ENCODE results near the gene CCT5.
"Not testable (repeated sequence)": the region's sequence is repeated elsewhere in the genome, so short reads cannot be mapped to it uniquely, and the experiment has no call there.

CCT5 gene

DNA sequence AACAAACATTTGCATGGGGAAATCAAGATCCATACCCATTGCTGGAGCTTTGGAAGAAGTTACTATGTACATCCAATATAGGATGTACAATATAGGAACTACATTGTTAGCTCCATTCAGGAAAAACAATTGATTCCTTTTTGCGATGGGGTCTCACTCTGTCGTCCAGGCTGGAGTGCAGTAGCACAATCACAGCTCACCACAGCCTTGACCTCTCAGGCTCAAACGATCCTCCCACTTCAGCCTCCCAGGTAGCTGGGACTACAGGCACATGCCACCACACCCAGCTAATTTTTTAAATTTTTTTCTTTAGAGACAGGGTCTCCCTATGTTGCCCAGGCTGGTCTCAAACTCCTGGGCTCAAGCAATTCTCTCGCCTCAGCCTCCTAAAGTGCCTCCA, 2.9 kb upstream of the CCT5 start:
- not testable (repeated sequence) for DNase-seq

DNA sequence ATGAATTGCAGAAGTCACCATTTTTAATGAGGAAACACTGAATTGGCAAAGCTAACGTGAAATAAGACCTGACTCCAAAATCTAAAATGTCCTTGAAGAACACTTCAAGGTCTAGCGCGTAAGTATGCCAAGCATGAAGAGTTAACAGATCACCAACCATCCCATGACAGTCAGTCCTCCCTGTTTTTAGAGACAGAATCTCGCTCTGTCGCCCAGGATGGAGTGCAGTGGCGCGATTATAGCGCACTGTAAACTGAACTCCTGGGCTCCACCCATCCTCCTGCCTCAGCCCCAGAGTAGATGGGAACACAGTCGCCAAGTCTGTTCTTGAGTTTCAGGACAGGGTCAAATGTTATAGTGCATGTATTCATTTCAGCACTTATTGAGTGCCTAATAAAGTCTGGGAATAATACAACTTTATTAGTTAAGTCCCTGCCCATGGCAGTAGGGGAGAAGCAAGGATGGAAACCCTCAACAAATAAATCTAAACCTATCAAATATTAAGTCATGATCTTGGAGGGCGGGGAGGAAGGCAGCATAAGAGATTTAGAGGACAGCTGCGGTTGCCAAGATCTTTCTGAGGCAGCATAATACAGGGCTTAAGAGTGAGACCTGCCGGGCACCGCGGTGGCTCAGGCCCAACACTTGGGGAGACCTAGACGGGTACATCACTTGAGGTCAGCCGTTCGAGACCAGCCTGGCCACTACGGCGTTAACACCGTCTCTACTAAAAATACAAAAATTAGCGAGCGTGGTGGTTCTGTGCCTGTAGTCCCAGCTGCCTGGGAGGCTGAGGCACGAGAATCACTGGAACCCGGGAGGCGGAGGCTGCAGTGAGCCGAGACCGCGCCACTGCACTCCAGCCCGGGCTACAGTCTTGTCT, 1.5 kb upstream of the CCT5 start:
- DNase-seq: no peak

DNA sequence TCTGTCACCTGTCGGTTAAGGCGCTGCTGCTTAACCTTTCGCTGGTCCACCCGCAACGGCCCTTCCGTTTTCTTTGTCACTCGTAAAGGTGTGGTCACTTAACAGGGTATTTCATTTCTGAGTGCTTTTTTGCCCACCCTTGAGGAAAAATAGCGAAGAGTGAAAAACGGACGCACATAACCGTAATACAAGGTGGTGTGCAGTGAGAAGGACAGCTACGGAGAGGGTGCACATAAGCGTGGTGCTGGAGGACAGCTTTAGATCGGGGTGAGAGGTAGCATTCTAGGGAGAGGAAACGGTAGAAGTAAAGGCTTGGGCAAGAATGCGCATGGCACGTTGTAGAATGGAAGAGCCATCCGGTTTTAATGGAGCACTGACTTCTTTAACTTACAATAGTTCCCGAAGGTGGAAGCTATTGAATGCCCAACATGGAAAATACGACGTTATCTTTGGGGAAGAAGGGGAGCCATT, 761 bp downstream of the CCT5 start:
- DNase-seq: no peak

DNA sequence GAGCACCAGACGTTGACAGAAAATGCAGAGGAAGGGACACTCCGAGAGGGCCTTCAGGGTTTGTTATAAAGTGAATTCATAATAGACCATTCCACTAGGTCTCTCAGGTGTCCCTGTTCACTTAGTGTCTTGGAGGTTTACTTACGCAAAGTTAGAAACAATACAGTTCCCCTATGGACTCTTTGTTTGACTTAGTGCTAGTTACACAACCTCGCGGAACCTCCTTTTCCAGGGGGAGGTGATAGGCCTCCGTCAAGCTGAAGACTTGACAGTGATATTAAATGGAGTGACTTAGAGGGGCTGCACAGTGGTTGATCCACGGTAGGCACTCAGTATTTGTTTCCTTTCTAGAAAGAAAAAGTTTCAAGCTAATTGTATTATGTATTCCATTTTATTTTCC, 1.3 kb downstream of the CCT5 start:
- DNase-seq: no peak

DNA sequence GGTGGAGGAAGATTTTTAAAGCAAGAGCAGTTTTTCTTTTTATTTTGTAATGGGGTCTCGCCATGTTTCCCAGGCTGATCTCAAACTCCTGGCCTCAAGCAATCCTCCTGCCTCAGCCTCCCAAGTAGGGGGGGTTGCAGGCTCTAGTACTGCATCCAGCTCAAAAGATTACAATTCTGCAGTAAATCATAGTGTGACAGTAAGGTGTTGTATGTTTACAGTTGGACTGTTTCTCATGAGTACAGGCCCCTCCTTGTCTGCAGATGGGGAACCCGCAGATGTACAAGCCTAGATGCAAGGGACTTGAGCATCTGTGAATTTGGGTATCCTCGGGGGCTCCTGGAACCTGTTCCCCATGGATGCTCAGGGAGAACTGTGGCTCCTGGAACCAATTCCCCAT, 3.3 kb downstream of the CCT5 start:
- no peak for DNase-seq

DNA sequence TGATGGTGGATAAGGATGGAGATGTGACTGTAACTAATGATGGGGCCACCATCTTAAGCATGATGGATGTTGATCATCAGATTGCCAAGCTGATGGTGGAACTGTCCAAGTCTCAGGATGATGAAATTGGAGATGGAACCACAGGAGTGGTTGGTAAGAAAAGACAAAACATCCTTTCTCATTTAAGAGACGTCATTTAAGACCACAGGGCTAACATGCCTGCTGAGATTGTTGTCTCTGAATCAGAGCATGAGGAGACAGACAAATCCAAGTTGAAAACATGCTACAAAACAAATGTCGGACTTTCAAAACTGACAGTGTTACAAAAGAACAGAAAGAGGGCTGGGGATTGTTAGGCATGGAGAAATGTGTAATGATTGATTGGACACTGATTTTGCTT, 4.6 kb downstream of the CCT5 start:
- DNase-seq: no peak

DNA sequence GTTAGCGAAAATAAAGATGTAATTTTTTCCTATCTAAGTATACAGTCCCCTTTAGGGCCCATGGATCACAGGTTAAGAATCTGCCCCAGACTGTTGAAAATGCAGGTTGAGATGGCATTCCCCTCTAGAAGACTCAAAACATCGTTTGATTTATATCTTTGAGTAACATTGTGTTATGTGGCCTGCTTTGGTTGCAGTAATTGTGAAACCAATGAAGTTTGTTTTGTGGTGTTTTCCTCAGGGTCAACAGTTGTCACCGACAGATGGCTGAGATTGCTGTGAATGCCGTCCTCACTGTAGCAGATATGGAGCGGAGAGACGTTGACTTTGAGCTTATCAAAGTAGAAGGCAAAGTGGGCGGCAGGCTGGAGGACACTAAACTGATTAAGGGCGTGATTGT, 7.8 kb downstream of the CCT5 start:
- DNase-seq: no peak

DNA sequence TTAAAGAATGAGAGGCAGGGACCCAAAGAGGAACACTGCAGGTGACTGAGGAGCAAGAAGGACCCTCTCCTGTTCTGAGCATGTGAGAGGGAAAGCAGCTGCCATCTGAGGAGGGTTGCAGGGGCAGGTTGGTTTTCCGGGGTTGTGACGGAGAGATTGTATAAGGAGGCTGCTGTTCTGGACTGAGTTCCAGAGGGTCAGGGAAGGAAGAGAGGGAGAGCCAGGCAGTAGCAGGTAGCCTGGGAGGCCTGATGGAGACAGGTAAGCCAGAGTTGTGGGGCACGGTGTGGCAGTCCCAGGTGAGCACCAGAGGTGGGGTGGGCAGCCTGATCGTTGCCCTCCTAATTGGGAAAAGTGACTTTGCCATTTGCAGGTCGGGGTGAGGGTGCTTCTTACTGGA, 9.8 kb downstream of the CCT5 start:
- no peak for DNase-seq

DNA sequence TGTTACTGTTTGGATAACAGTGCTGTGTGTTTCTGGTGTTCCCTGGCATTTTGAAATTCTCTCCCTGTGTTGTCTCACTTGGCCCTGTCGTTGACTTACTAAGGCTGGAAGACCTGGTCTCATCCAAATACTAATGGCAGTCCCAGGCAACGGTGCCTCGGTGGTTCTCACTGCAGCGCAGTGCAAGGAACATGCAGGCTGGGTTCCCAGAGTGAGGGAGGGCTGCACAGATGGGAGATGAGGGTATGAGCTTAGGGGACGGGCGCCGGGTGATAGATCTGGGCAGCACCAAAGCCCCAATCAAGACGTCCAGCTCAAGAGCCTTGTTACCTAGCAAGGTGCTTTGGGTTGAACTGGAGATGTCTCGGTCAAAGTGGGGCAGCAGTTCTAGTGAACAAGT, 11.0 kb downstream of the CCT5 start:
- DNase-seq: no peak

DNA sequence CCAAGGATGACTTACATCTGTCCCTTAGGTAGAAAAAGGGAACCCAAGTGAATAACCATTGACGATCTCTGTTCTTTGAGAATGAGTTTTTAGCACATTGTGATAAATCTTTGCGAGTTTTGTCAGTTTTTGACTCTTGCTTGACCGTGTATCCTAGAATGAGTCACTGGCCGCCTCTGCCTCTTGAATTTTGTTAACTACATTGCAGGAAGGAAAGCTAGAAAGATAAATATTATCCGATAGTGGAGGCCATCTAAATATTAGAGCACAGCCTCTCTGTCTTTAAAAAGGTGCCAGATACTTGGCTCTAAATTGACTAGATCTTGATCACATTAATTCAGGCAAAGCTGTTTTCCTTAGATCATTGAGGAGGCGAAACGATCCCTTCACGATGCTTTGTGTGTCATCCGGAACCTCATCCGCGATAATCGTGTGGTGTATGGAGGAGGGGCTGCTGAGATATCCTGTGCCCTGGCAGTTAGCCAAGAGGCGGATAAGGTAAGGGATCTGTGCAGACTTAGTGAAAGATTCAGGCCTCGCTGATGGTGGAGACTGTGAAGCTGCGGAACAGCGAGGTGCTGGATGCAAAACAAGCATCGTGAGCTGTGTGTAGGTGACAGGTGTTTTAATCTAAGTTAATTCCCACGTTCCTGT, 12.2 kb downstream of the CCT5 start:
- DNase-seq: no peak

DNA sequence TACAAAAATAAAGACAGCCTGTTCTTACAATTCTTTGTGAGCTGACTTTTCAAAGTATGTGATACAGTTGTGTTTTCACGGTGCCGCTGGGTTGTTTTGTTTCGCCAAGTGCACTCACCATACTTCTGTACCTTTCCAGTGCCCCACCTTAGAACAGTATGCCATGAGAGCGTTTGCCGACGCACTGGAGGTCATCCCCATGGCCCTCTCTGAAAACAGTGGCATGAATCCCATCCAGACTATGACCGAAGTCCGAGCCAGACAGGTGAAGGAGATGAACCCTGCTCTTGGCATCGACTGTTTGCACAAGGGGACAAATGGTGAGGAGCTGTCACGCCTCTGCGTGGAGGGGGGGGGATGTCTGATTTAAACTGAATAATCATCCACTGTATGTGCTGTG, 12.9 kb downstream of the CCT5 start:
- DNase-seq: no peak

DNA sequence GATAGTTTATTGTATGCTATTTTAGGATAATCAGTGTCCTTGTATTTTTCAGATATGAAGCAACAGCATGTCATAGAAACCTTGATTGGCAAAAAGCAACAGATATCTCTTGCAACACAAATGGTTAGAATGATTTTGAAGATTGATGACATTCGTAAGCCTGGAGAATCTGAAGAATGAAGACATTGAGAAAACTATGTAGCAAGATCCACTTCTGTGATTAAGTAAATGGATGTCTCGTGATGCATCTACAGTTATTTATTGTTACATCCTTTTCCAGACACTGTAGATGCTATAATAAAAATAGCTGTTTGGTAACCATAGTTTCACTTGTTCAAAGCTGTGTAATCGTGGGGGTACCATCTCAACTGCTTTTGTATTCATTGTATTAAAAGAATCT, 14.5 kb downstream of the CCT5 start:
- no peak for DNase-seq

DNA sequence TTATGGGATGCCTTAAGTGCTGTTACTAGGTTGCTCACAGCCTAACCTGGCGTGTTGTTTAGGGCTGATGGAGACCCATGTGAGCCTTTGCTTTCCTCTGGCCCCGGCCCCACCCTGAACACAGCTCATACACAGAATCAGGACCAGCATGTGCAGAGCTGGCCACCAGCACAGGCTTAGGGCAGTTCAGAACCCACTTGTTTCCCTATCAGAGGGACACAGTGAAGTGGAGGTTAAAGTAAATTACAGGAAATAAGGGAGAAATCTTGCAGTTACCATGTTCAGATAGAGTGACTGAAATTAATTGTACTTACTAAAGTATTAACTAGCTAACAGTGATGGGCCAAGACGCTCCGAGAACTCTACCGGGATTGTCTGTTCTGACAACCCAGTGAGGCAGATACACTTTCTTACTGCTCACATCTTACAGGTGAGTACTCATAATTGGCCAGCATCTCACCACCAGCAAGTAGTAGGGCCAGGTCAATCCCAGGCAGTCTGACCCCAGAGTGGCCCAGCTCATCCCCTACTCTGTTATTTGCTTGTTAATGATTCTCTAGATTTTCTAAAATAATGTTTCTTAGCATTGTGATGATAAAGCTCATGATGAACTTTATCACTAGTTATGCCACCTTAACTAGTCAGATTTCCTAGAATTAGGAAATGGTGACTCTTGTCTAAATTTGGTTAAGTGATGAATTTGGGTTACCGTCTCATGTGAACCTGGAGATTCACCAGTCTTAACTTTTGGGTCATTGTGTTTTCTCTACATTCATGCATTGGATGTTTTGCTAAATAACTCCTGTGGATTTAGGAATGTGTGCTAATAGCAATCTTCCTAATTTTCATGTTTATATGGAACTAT, 15.4 kb downstream of the CCT5 start:
- no peak for DNase-seq

DNA sequence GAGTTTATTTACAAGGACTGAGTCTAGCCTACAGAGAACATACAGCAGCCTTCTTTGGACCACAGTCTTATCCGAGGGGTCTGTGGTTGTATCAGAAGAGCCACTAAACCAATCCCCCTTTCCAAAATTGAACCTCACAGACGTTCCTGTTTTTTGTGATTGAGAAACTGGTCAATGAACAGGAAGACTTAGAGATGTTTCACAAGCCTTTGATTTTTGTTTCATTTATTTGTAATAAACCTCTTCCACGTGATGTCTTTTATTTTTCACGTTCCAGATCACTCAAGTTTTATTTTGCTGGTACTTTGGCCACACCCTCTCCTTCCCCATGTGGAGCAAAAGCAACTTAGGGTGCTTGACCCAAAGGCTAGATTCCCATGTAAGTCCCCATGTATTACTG, 16.1 kb downstream of the CCT5 start:
- no peak for DNase-seq

DNA sequence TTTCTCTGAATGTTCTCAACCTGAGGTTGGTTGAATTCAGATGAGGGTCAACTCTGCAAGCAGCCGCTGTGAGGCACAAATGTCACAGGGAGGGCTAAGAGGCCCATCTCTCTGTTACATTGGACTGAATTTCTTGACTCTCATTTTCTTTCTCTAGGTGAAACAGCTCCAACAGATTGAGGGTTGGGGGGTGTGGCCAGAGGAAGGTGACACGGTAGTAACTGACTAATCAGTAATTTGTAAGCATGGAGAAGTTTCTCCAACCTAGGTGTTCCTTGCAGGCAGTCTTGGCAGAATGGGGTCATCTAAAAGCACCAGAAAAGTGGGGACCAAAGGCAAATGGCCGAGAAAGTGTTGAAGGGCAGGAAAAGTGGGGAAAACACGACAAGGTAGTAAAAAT, 16.8 kb downstream of the CCT5 start:
- DNase-seq: no peak

DNA sequence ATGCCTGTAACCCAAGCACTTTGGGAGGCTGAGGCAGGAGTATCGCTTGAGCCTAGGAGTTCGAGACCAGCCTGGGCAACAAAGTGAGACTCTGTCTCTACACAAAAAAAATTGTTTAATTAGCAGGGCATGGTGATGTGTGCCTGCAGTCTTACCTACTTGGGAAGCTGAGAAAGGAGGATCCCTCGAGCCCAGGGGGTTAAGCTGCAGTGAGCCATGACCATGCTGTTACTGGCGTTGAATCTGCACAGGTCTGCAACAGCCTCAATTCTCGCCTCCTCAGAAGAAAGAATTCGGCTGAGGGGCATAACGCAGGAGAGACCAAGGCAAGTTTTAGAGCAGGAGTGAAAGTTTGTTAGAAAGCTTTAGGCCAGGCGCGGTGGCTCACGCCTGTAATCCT, 18.0 kb downstream of the CCT5 start:
- no peak for DNase-seq

DNA sequence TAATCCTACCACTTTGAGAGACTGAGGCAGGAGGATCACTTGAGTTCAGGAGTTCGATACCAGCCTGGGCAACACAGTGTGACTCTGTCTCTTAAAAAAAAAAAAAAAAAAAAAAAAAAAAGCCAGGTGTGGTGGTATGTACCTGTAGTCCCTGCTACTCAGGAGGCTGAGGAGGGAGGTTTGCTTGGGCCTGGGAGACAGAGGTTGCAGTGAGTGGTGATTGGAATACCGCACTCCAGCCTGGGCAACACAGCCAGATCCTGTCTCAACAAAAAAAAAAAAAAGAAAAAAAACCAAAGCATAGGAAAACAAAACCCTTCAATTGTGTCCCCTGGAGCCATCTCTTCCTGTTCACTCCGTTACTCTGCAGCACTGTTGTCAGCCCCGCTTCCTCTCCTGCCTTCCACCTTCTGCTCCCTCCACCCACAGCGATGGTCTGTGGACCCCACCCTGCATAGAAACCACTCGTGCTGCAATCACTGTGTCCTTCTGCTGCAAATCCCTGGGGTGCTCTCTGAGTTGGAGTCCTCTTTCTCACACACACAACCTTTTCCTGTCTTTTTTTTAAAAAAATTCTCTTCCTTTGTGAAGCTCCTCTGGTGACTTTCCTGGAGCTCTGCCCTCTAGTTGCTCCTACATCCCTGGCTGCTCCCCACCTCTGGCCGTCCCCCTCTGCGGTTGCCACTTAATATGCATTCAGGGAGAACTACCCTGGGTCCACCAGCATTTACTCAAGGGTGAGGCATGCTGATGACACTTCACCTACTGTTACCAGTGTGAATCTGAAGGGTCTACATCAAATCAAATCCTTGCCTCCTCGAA, 22.2 kb downstream of the CCT5 start:
- no peak for DNase-seq

DNA sequence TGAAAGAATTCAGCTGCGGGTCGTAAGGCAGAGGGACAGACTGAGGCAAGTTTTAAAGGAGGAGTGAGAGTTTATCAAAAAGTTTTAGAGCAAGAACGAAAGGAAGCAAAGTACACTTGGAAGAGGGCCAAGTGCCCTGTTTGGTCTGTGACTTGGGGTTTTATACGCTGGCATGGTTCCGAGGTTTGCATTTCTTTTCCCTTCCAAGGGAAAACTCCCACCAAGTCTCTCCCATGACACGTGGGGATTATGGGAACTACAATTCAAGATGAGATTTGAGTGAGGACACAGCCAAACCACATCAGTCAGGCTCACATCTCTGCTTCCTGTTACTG, 22.8 kb downstream of the CCT5 start:
- DNase-seq: not testable (repeated sequence)

DNA sequence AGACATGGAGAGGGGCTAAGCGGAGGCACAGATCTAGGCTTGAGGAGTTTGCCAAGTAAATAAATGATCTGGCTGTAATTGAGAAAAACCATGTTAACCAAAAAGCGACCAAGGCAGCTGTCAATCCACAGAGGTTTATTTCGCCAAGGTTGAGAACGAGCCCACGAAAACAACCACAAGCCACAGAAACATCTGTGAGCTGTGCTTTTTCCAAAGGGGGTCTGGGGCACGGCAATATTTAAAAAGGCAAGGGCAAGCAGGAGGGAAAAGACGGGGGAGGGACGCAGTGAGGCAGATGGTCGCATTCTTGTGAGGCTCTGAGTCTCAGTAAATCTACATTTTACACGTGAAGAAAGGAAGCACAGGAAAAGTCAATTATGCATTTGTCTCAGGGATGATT, 25.4 kb downstream of the CCT5 start:
- DNase-seq: no peak

DNA sequence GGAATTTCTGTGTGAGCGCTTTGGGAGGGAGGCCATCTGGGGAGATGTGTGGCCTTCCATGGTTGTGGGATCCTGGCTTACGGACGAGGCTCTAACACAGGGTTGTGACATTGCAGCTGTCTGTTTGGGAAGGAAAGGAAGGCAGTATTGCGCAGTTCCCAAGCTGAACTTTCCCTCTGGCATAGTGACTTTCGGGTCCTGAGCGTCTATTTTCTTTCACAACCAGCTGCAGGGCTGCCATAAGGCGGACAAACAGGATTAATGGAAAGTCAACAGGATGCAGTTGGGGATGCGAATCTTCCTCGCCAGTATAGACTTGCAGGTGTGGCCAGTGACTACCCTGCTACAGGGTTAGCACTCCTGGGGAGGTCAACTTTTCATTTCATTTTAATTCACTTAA, 25.9 kb downstream of the CCT5 start:
- no peak for DNase-seq

DNA sequence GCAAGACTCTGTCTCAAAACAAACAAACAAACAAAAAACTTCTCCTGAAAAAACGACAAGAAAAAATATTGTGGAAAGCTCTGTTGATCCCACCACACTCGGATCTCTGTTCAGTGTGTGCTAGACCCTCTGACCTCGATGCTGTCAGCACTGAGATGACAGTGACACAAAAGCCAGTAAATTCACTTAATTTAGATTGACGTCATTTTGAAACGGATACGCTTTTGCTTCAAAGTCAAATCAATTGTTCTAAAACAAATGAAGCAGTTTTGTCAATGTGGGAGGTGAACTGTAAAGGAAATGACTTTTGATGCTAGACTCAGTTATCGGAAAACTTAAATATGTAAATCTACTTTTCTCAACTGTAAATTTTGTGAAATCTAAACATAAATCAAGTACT, 26.6 kb downstream of the CCT5 start:
- DNase-seq: peak; percentile 29

DNA sequence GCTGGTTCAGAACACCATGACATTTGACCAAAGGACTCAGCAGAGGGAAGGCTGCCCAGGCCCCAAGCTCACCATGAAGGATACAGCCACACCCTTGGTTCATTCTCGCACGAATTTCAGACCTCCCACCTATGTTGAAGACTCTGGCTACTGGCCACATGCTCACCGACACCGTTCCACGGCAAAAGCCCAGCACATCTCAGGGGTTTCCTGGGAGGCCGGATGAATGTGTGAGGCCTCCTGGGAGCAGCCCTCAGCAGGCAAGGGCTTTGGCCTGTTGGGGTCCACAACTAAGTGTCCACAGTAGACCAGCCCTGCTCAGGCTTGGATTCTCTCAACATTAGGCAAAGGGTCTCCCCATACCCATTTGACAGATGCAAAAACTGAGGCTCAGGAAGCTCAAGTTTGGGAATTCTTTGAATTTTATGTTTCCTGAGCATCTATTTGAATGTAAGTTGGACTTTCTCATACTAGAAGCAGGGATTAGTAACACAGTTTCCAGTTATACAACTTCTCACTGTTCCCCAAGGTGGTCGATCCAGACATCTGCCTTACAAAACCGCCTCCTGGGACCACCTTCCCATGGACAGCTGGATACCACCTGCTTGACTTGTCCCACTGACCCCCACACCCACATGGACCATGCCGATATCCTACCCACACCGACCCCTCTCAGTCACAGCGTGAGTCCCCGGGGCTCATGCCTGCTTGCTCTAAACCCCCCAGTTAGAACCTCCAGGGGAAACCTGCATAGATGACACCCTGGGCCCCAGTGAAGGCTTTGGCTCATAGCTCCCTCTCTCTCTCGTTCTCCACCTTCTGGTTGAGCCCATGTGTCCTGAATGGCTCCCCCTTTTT, 27.9 kb downstream of the CCT5 start:
- no peak for DNase-seq

All from eye (tissue), 1 donor.